ENCODE measurements around the gene ABCA3.

ABCA3 gene

DNA sequence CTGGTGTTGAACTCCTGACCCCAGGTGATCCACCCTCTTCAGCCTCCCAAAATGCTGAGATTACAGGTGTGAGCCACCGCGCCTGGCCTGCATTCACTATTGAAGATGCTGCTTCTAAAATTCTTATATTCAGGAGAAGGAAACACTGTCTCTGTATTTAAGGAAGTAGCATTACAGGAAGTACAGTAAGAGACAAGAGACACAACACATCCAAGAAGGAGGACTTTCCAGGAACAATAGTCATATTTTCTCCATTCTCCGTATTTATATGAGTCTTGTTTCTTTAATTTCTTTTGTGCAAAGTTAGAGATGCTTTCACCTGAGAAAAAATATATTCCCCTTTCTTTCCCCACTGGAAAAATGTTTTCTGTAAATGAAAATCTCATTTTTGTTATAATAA, 18.3 kb upstream of the ABCA3 start:
- in situ Hi-C loops (cut with HindIII; ENCODE audit: low sequenced_read_pairs), result no loop called here

DNA sequence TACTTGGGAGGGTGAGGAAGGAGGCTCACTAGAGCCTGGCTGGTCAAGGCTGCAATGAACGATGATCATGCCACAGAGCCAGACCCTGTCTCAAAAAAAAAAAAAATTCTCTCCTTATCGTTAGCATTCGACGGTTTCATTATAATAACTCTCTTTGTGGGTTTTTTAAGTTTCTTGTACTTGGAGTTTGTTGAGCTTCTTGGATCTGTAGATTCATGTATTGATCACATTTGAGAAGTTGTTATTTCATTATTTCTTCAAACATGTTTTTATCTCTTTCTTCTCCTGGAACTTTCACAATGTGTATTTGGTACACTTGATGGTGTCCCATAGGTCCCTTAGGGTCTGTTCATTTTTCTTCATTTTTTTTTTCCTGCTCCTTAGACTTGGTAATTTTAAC, 16.8 kb upstream of the ABCA3 start:
- in situ Hi-C loops (cut with HindIII; ENCODE audit: low sequenced_read_pairs), result no loop called here

DNA sequence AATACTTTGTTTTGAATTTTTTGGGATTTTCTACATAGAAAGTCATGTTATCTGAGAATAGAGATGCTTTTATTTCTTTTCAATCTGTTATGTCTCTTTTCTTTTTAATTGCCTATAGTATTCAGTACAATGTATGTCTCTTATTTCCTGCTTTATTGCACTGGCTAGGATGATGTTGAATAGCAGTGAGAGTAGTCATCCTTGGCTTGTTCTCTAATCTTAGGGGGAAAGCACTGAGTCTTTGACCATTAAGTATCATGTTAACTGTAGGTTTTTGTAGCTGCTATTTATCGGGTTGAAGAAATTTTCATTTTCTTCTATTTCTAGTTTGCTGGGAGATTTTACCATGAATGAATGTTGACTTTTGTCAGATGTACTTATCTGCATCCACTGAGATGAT, 10.0 kb upstream of the ABCA3 start:
- in situ Hi-C loops (cut with HindIII; ENCODE audit: low sequenced_read_pairs), result no loop called here

DNA sequence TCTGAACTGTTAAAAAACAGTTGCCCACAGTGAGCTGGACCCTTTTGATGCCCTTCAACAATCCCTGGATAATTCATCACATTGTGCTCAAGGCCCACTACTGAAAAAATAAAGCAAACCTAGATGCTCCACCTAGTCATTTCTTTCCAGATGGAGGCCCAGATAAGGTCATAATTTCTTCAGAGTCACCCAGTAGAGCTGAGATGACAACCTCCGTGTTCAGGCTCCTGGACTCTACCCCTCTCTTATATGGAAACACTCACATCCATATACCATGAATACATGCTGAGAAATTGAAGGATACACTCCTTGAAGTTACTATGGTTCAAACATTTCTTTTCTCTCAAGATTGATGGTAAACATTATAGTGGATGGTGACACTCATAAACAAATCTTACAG, 2.7 kb upstream of the ABCA3 start:
- in situ Hi-C loops (cut with HindIII; ENCODE audit: low sequenced_read_pairs), result no loop called here

DNA sequence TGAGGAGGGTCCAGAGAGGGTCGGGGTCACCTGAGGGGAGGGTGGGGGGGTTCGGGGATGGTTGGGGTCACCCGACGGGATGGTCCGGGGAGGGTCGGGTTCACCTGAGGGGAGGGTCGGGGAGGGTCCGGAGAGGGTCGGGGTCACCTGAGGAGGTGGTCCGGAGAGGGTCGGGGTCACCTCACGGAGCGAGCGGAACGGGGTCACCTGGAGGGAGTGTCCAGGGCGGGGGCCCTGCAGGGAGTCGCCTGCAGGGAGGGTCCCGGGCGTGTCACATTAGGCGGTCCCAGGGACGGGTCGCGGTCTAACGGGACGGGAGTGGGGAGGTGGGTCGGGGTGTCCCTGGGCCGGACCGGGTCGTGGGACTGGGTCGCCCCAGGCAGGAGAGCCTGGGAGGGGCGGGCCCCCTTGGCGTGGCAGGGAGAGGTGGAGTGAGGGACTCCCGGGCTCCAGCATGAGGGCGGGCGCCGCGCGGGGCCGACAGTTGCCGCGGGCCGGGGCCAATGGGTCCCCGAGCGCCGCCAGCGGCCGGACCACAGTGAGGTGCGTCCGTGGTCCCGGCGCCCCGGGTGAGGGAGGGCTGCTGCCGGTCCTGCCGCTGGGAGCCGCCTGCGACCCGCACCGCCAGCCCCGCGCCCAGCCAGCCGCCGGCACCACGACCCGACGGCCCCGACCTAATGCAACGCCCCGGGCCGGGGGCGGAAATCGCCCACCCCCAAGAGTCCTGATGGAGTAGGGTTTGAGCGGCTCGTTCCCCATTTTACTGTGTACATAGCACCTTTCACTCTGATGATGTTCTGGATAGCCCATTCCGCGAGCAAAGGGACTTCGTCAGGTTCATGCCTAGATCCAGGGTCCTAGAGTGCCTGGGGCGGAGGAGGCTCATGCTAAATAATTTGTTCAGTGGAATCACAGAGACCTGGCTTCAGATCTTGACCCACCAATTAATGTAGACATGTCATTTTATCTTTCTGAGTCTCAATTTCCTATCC, 1.2 kb upstream of the ABCA3 start:
- in situ Hi-C loops (cut with HindIII; ENCODE audit: low sequenced_read_pairs), result no loop called here

DNA sequence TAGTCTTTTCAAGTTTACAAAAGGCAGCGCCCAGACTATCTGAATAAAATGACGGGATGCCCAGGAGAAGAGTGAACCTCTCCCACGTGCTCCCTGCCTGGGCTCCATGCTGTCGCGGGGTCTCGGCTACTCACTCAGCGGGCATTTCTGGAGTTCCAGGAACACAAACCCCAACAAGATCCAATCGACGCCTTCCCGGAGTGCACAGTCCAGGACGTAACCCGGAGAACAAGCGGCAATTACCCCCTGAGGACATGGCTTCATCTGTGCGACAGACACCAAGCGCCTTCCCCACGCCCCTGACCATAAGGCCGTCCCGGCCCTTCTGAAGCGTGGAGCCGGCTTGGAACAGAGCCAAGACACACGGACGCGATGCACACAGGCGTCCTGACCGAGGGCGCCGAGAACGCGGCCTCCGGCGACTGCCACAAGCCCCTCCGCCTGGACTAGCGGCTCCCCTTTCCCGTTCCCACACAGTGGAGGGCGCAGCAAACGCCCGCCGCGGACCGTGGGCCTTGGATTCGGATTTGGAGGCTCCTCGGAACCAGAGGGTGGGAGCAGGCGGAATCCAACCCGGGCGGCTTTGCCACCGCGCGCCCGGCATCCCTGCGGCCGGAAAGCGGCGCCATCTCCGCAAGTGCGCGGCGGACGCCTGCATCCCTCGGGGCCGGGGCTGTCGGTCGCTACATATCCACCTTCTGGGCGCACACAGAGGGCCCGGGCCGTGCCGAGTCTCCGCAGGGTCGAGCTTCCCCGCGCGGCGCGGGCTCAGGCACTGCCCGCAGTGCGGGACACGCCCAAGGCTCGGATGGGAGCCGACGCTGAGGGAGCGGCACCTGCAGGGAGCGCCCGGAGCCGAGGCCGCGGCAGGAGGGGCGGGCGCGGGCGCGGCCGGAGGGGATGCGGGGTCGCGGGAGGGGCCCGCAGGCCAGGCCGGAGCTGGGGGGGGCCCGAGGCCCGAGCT, 725 bp downstream of the ABCA3 start:
- in situ Hi-C loops (cut with HindIII; ENCODE audit: low sequenced_read_pairs), result loop anchor here (5.0 to 10.0 kb wide), 3 partner anchors 48 to 165 kb away; no protein-coding TSS in a partner anchor

DNA sequence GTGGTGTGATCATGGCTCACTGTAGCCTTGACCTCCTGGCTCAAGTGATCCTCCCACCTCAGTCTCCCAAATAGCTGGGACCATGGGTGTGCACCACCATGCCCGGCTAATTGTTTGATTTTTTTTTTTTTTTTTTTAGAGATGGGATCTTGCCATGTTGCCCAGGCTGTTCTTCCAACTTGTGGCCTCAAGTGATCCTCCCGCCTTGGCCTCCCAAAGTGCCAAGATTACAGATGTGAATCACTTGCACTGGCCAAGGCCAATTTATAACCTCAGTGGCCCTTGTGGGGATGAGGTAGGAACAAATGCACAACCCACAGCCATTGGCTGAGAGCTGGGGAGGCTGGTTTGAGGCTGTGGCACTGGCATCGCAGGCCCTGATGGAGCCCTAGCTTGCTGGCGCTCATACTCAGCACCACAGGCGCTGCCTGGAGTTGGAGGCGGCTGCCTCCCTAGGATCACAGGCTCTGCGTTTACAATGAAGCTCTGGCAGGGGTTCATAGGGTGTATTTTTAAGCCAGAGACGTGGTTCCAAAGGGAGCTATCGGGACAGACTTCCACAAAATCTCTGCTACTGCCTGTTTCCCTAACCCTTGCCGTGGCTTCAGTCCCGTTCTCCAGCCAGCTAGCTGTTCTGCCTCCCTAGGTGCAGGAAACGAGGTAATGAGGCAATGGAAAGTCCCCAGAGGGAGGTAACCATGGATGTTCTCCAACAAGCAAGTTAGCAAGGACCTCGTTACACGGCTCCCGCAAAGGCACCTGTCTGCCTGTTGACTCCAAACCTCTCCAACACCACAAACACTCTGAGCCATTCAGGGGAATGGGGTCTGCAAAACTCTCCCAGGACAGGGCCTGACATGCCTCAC, 2.9 kb downstream of the ABCA3 start:
- in situ Hi-C loops (cut with HindIII; ENCODE audit: low sequenced_read_pairs), result loop anchor here (5.0 to 10.0 kb wide), 3 partner anchors 45 to 167 kb away; no protein-coding TSS in a partner anchor

DNA sequence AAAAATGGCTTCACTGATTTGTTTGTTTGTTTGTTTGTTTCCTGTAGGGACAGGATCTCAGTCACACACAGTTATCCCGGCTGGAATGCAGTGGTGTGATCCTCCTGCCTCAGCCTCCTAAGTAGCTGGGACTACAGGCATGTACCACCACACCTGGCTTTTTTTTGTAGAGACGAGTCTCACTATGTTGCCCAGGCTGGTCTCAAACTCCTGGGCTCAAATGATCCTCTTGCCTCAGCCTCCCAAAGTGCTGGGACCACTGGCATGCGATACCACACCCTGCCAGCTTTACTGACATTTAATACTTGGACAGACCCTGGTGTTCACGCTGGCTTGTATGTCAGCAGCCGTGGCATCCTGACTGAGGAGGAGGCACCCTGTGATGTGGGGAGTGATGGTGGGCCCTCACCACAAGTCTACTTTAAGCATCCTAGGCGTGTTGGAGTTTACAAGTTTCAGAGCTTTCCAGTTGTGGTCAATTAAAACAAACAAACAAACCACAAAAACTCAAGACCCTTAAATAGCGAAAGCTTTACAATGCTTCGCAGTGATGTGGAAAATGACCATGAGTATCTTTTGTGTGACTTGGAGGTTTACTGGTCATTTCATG, 5.1 kb downstream of the ABCA3 start:
- in situ Hi-C loops (cut with HindIII; ENCODE audit: low sequenced_read_pairs), result loop anchor here (5.0 to 10.0 kb wide), 3 partner anchors 43 to 169 kb away; no protein-coding TSS in a partner anchor

DNA sequence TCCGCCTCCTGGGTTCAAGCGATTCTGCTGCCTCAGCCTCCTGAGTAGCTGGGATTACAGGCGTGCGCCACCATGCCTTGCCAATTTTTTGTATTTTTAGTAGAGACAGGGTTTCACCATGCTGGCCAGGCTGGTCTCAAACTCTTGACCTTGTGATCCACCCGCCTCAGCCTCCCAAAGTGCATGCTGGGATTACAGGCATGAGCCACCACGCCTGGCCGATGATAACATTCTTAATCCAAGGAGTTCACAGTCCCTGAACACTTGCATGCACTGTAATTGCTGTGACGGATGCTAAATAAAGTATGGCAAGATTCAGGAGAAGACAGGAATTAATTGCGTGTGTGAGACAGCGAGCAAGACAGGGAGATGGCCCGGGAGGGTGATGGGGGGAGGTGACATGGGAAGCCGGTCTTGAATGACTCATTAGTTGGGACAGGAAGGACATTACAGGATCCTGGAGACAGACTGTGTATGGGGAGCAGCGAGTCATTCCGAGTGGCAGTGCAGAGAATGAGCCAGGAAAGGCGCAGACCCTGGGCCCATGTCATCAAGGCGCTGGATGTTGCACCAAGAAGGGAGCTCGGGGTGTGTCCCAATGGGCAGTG, 6.7 kb downstream of the ABCA3 start:
- in situ Hi-C loops (cut with HindIII; ENCODE audit: low sequenced_read_pairs), result loop anchor here (10.0 kb wide), 2 partner anchors 59 to 171 kb away; no protein-coding TSS in a partner anchor

DNA sequence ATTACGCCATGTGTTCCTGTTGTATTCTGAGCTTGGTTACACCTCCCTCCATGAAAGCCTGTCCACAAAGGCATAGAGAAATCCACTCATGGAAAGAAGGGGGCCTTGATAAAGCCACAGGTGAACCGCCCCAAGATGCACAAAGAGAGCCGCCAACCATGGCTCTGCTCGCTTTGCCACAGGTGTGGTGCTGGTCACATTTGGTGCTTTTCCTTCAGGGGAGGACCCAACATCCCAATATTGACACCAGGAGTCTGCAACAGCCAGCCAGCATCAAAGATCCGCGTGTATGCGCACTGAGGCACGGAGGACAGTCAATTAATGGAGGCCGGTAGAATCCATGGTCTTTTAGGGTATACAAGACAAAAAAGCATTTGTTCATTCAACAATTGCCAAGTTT, 7.3 kb downstream of the ABCA3 start:
- in situ Hi-C loops (cut with HindIII; ENCODE audit: low sequenced_read_pairs), result loop anchor here (10.0 kb wide), 2 partner anchors 58 to 172 kb away; no protein-coding TSS in a partner anchor

DNA sequence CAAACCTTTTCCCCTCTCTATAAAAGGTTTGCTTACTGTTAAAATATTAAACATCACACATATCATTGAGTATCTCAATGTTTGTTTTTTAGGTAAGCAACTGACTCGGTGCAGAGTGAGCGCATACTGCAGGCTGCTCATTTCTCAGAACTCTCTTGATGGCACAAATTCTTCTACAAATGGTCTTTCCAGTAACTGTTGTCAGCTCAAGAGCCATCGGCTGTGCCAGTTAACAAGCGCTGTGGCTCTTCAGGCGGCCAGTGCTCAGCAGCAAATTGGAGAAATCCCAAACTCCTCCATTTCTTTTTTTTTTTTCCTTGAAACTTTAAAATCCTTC, 8.6 kb downstream of the ABCA3 start:
- in situ Hi-C loops (cut with HindIII; ENCODE audit: low sequenced_read_pairs), result loop anchor here (10.0 kb wide), 2 partner anchors 57 to 173 kb away; no protein-coding TSS in a partner anchor

DNA sequence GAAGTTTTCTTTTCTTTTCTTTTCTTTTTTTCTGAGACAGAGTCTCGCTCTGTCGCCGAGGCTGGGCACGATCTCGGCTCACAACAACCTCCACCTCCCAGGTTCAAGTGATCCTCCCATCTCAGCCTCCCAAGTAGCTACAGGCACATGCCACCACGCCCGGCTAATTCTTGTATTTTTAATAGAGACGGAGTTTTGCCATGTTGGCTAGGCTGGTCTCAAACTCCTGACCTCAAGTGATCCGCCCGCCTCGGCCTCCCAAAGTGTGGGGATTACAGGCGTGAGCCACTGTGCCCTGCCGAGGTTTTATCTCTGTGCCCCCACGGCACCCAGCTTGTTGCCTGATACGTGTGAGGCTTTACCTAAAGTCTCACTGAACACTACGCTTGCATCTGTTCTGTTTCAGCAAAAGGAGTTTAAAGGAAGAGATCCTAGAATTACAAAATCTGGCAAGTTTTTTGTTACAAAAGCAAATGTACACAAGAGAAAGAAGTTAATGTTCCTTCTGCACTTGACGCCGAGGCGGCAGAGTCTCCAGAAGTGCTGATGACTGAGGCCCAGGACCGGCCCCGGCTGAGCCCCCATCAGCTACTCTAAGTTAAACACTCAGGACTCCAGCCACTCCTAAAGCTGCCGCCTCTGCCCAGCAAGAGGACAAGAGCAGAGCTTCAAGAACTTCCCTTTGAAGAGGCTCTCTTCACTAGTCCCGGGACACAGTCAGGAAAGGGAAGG, 9.2 kb downstream of the ABCA3 start:
- in situ Hi-C loops (cut with HindIII; ENCODE audit: low sequenced_read_pairs), result loop anchor here (10.0 kb wide), 2 partner anchors 57 to 173 kb away; no protein-coding TSS in a partner anchor

DNA sequence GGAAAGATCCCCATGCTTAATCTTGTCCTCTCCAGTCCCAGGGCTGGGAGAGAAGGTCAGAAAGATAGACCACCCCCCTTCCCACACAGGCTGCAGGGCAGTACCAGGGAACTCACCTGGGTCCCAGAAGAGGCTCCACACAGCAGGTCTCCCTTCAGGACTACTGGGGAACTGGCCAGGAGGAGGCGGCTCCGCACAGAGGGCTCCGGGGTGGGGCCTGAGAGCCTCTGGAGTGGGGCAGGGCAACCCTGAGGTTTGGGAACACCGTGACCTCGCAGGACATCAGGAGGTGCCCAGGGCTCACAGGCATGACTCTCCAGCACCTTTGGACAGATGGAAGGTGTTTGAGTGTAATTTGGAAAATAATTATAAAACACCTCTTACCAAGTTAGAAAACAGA, 11.0 kb downstream of the ABCA3 start:
- in situ Hi-C loops (cut with HindIII; ENCODE audit: low sequenced_read_pairs), result no loop called here

DNA sequence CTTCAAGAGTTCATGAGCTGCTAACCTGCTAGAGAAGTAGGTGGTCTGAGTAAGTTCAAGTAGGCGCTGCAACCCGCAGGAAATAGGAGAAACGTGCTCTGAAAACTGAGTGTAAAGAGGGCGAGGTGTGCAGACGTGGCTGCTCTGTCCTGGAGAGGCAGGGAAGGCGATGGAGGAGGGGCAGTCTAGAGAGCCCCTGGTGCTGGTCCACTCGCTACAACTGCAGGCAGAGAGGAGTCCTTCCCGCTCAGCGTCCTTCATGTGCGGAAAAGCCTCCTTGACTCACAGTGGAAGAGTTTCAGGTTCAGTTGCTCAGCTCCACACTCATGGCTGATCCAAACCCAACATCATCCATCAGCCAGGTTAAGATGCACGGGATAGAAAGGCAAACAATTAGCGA, 12.1 kb downstream of the ABCA3 start:
- in situ Hi-C loops (cut with HindIII; ENCODE audit: low sequenced_read_pairs), result no loop called here

DNA sequence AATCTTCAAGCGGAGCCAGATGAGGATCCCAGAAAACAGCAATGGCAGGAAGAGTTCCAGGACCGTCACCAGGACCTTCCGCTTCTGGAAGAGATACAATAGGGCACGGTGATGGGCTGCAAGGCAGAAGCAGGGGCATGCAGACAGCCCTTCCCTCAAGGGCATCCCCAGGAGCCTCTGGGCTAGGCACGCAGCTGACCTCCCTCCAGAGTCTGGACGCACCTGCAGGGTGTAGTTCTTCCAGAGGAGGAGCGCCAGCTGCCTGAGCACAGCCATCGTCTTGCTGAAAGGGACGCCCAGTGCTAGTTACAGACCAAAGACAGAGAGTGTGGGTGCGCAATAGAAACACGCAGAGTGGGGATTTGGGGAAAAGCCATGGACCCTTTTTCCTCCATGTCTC, 14.3 kb downstream of the ABCA3 start:
- in situ Hi-C loops (cut with HindIII; ENCODE audit: low sequenced_read_pairs), result no loop called here

DNA sequence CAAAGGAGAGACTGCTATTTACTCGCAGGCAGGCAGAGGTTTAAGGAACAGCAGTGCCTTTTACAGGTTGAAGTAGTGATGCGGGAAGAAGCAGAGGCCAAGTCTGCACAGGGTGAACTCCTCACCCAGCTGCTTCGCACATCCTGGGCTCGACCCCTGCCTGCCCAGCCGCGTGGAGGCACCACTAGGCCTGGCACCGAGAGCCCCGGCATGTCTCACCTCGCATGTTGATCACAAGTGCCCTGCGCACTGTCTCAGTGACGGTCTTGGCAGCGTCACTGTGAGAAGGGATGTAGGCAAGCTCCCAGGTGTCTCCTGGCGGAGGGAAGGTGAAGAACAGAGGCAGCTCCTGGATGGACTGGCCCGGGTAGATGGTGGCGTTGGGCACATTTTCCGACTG, 14.7 kb downstream of the ABCA3 start:
- in situ Hi-C loops (cut with HindIII; ENCODE audit: low sequenced_read_pairs), result no loop called here

DNA sequence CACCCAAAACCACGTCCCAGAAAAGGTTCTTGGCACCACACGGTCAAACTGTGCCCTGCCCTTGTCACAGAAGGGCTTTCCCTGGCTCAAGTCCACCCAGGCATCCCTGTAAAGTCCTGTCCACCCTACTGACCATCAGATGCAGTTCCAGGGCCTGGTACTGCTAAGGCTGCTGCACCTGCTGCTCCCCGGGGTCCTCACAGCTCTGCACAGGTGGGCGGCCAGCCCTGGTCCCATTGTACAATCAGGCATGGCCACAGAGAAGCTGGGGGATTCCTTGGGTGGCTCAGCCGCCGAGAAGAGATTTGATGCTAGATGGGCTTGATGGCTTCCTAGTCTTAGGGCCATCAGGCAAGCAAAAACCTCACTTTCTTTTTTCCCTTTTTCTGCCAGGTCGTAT, 15.3 kb downstream of the ABCA3 start:
- in situ Hi-C loops (cut with HindIII; ENCODE audit: low sequenced_read_pairs), result no loop called here

DNA sequence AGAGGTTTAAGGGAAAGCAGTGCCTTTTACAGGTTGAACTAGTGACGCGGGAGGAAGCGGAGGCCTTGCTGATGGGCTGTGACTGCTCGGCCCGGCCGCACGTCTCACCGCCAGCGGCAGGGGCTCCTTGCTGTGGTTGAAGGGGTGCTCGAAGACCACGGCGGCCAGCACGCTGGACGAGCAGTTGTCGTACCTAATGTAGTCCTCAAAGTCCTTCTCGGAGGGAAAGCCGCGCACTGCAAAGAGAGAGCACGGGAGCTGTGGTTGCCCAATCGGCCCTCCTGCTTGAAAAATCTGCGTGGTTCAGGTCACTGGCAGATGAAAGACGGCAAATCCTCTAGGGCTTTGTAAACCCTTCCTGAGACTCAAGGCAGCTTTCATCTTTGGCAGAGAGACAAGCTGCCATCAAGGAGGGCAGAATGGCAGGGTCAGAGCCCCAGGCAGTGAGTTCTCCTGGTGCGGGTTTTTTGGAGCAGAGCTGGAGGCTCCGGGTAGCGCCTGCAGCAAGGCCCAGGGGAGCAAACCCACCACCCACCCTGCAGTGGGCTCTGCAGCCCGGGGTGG, 16.1 kb downstream of the ABCA3 start:
- in situ Hi-C loops (cut with HindIII; ENCODE audit: low sequenced_read_pairs), result no loop called here
